ENCODE results near the gene SLC12A7.

DNA sequence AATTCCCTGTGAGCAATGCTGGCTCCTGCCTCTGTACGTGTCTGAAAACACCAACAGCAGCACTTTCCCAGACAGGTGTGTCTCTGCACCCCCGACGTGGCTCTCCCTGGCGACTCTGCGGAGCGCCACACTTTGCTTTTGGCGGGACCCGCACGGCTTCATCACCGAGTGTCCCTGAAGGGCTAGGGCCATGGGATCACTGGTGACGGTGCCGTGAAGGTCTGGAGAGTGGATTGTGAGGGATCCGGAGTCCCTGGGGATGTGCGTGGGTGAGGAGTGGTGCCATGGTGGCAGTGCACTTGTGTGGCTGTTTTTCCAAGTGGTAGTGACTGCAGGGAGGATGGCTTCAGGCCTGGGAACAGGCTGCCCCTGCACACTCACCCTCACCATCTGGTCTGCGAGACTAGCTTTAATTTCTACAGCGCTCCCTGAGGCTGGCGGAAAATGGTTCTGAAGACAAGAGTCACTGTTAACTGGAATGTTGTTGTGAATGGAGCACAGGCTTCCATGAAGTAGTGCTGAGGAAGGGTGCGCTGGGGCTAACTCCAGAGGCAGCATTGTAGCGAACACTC, 100.0 kb downstream of the SLC12A7 start:
- TF ChIP-seq, protein P1, sequence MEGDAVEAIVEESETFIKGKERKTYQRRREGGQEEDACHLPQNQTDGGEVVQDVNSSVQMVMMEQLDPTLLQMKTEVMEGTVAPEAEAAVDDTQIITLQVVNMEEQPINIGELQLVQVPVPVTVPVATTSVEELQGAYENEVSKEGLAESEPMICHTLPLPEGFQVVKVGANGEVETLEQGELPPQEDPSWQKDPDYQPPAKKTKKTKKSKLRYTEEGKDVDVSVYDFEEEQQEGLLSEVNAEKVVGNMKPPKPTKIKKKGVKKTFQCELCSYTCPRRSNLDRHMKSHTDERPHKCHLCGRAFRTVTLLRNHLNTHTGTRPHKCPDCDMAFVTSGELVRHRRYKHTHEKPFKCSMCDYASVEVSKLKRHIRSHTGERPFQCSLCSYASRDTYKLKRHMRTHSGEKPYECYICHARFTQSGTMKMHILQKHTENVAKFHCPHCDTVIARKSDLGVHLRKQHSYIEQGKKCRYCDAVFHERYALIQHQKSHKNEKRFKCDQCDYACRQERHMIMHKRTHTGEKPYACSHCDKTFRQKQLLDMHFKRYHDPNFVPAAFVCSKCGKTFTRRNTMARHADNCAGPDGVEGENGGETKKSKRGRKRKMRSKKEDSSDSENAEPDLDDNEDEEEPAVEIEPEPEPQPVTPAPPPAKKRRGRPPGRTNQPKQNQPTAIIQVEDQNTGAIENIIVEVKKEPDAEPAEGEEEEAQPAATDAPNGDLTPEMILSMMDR (tag by site-specific recombination; IDR thresholded peaks at IDR 0.05): no peak
- TF ChIP-seq, protein P2, sequence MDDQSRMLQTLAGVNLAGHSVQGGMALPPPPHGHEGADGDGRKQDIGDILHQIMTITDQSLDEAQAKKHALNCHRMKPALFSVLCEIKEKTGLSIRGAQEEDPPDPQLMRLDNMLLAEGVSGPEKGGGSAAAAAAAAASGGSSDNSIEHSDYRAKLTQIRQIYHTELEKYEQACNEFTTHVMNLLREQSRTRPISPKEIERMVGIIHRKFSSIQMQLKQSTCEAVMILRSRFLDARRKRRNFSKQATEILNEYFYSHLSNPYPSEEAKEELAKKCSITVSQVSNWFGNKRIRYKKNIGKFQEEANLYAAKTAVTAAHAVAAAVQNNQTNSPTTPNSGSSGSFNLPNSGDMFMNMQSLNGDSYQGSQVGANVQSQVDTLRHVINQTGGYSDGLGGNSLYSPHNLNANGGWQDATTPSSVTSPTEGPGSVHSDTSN (CRISPR knock-in tag; IDR thresholded peaks at IDR 0.05): no peak
- TF ChIP-seq, protein P3, sequence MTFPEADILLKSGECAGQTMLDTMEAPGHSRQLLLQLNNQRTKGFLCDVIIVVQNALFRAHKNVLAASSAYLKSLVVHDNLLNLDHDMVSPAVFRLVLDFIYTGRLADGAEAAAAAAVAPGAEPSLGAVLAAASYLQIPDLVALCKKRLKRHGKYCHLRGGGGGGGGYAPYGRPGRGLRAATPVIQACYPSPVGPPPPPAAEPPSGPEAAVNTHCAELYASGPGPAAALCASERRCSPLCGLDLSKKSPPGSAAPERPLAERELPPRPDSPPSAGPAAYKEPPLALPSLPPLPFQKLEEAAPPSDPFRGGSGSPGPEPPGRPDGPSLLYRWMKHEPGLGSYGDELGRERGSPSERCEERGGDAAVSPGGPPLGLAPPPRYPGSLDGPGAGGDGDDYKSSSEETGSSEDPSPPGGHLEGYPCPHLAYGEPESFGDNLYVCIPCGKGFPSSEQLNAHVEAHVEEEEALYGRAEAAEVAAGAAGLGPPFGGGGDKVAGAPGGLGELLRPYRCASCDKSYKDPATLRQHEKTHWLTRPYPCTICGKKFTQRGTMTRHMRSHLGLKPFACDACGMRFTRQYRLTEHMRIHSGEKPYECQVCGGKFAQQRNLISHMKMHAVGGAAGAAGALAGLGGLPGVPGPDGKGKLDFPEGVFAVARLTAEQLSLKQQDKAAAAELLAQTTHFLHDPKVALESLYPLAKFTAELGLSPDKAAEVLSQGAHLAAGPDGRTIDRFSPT (tag by site-specific recombination; IDR thresholded peaks at IDR 0.05): no peak
- TF ChIP-seq ZNF560 (tag by site-specific recombination; IDR thresholded peaks at IDR 0.05; ENCODE audit: borderline replicate concordance) (no peak), KLF9 (tag by site-specific recombination; IDR thresholded peaks at IDR 0.05; ENCODE audit: low read depth) (no peak)
- TF ChIP-seq, protein P4, sequence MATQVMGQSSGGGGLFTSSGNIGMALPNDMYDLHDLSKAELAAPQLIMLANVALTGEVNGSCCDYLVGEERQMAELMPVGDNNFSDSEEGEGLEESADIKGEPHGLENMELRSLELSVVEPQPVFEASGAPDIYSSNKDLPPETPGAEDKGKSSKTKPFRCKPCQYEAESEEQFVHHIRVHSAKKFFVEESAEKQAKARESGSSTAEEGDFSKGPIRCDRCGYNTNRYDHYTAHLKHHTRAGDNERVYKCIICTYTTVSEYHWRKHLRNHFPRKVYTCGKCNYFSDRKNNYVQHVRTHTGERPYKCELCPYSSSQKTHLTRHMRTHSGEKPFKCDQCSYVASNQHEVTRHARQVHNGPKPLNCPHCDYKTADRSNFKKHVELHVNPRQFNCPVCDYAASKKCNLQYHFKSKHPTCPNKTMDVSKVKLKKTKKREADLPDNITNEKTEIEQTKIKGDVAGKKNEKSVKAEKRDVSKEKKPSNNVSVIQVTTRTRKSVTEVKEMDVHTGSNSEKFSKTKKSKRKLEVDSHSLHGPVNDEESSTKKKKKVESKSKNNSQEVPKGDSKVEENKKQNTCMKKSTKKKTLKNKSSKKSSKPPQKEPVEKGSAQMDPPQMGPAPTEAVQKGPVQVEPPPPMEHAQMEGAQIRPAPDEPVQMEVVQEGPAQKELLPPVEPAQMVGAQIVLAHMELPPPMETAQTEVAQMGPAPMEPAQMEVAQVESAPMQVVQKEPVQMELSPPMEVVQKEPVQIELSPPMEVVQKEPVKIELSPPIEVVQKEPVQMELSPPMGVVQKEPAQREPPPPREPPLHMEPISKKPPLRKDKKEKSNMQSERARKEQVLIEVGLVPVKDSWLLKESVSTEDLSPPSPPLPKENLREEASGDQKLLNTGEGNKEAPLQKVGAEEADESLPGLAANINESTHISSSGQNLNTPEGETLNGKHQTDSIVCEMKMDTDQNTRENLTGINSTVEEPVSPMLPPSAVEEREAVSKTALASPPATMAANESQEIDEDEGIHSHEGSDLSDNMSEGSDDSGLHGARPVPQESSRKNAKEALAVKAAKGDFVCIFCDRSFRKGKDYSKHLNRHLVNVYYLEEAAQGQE (tag by site-specific recombination; IDR thresholded peaks at IDR 0.05): no peak
- TF ChIP-seq, protein P5, sequence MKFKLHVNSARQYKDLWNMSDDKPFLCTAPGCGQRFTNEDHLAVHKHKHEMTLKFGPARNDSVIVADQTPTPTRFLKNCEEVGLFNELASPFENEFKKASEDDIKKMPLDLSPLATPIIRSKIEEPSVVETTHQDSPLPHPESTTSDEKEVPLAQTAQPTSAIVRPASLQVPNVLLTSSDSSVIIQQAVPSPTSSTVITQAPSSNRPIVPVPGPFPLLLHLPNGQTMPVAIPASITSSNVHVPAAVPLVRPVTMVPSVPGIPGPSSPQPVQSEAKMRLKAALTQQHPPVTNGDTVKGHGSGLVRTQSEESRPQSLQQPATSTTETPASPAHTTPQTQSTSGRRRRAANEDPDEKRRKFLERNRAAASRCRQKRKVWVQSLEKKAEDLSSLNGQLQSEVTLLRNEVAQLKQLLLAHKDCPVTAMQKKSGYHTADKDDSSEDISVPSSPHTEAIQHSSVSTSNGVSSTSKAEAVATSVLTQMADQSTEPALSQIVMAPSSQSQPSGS (tag by site-specific recombination; IDR thresholded peaks at IDR 0.05; ENCODE audit: low read depth): no peak
